Neural cell (in vitro differentiated cells): ENCODE data around the gene TMEM183A. TPM values are rescaled to one million over a fixed set of nuclear protein-coding genes. Genes with fewer than 3 reads are reported as not detected.

Source experiments
- H2AFZ ChIP-seq: fragments of 200-600, 300-800 bp; sonication (generic), shearing (Covaris generic); 2 replicates; pipeline ENCODE4 v1.6.0; 2014; ENCODE audit warnings: low read depth, mild to moderate bottlenecking, antibody characterized with exemption, low read length, moderate library complexity
- H3F3A ChIP-seq: fragments of 200-600 bp; shearing (Covaris generic); 2 replicates; pipeline ENCODE4 v1.6.1; 2016; ENCODE audit warnings: mild to moderate bottlenecking, moderate library complexity, mixed read lengths, antibody characterized with exemption, low read length; ENCODE audit not compliant: insufficient read depth, poor library complexity, severe bottlenecking
- H3K27ac ChIP-seq: fragments of 200-600, 300-800 bp; sonication (generic), shearing (Covaris generic); 2 replicates; pipeline ENCODE4 v1.5.1; 2014; ENCODE audit warnings: mild to moderate bottlenecking, low read length, moderate library complexity
- H3K27me3 ChIP-seq: fragments of 300-800, 200-600 bp; sonication (generic), shearing (Covaris generic); 2 replicates; pipeline ENCODE4 v1.6.0; 2014; ENCODE audit warnings: mild to moderate bottlenecking, low read depth, low read length, moderate library complexity; ENCODE audit not compliant: insufficient read depth
- H3K36me3 ChIP-seq: fragments of 300-800, 200-600 bp; sonication (generic), shearing (Covaris generic); 2 replicates; pipeline ENCODE4 v1.5.1; 2014; ENCODE audit warnings: mild to moderate bottlenecking, antibody characterized with exemption, low read length, moderate library complexity; ENCODE audit not compliant: insufficient read depth
- H3K4me2 ChIP-seq: fragments of 300-800, 200-600 bp; sonication (generic), shearing (Covaris generic); 2 replicates; pipeline ENCODE4 v1.6.0; 2014; ENCODE audit warnings: mild to moderate bottlenecking, low read length
- H3K4me3 ChIP-seq: fragments of 300-800, 200-600 bp; sonication (generic), shearing (Covaris generic); 2 replicates; pipeline ENCODE4 v1.5.1; 2014; ENCODE audit warnings: mild to moderate bottlenecking, low read length, moderate library complexity
- H3K79me2 ChIP-seq: fragments of 200-600 bp; shearing (Covaris generic); replicated peaks from 2 replicates; pipeline ENCODE4 v1.6.0; 2014; ENCODE audit warnings: mild to moderate bottlenecking, low read length, moderate library complexity; ENCODE audit not compliant: insufficient read depth
- H3K9ac ChIP-seq: fragments of 300-800, 200-600 bp; sonication (generic), shearing (Covaris generic); 2 replicates; pipeline ENCODE4 v1.6.1; 2016; ENCODE audit warnings: mild to moderate bottlenecking, low read length, mixed read lengths
- H3K9me2 ChIP-seq: fragments of 200-600 bp; shearing (Covaris generic); 2 replicates; pipeline ENCODE4 v1.6.1; 2016; ENCODE audit warnings: mild to moderate bottlenecking, low read length, mixed read lengths; ENCODE audit not compliant: insufficient read depth
- H3K9me3 ChIP-seq: fragments of 200-600, 300-800 bp; sonication (generic), shearing (Covaris generic); 2 replicates; pipeline ENCODE4 v1.6.1; 2016; ENCODE audit warnings: mild to moderate bottlenecking, mixed run types, low read length, moderate library complexity, mixed read lengths
- H4K20me1 ChIP-seq: fragments of 200-600 bp; shearing (Covaris generic); 2 replicates; pipeline ENCODE4 v1.6.1; 2016; ENCODE audit warnings: mild to moderate bottlenecking, mixed run types; ENCODE audit not compliant: insufficient read depth
- CTCF ChIP-seq: fragments of 450-650 bp; IDR thresholded peaks from 2 replicates; pipeline ENCODE4 v1.5.1; 2014; ENCODE audit warnings: antibody characterized with exemption, mild to moderate bottlenecking, moderate library complexity; ENCODE audit not compliant: poor library complexity, severe bottlenecking
- EP300 ChIP-seq: fragments of 450-650 bp; conservative IDR thresholded peaks from 2 replicates; pipeline ENCODE4 v1.6.1; 2014; ENCODE audit warnings: antibody characterized with exemption, mild to moderate bottlenecking, moderate library complexity; ENCODE audit not compliant: poor library complexity, severe bottlenecking
- EZH2 ChIP-seq: fragments of 200-600, 300-800 bp; shearing (Covaris generic), sonication (generic); IDR thresholded peaks from 2 replicates; pipeline ENCODE4 v1.6.1; 2014; ENCODE audit warnings: antibody characterized with exemption, low read length, borderline replicate concordance, mild to moderate bottlenecking; ENCODE audit not compliant: insufficient read depth, poor library complexity, severe bottlenecking
- MXI1 ChIP-seq: fragments of 450-650 bp; conservative IDR thresholded peaks from 2 replicates; pipeline ENCODE4 v1.6.1; 2014; ENCODE audit warnings: antibody characterized with exemption, mild to moderate bottlenecking; ENCODE audit not compliant: poor library complexity, severe bottlenecking
- POLR2AphosphoS5 ChIP-seq: IDR thresholded peaks from 2 replicates; pipeline ENCODE4 v1.6.1; 2012
- RAD21 ChIP-seq: fragments of 450-650 bp; conservative IDR thresholded peaks from 2 replicates; pipeline ENCODE4 v1.6.1; 2014; ENCODE audit warnings: antibody characterized with exemption, mild to moderate bottlenecking, moderate library complexity
- REST ChIP-seq: IDR thresholded peaks from 2 replicates; pipeline ENCODE4 v1.6.1; 2012; ENCODE audit warnings: borderline replicate concordance
- SMC3 ChIP-seq: fragments of 450-650 bp; conservative IDR thresholded peaks from 2 replicates; pipeline ENCODE4 v1.6.1; 2014; ENCODE audit warnings: antibody characterized with exemption, mild to moderate bottlenecking, moderate library complexity; ENCODE audit not compliant: poor library complexity
- TAF1 ChIP-seq: IDR thresholded peaks from 2 replicates; pipeline ENCODE4 v1.6.1; 2012; ENCODE audit warnings: low read depth
- polyA plus RNA-seq: library from polyadenylated mRNA; depleted of rRNA; stranded (reverse); fragments of >200 nt; gene quantifications from 2 replicates; pipeline ENCODE4 v1.2.3, GENCODE V29; 2014

Gene TMEM183A
- polyA plus RNA-seq, 1 donor from 2014 or later = 237 TPM

- Histone ChIP-seq H3K9me3 (no peaks in the 10 kb centered on the region), H3F3A (no peaks in the 10 kb centered on the region), H3K4me2 (no peak overlapping the region), H3K27ac (no peak overlapping the region), H3K27me3 (no peaks in the 10 kb centered on the region), H3K9me2 (no peaks in the 10 kb centered on the region), H3K79me2 (no peaks in the 10 kb centered on the region), H4K20me1 (no peaks in the 10 kb centered on the region), H3K4me3 (no peak overlapping the region), H2AFZ (no peak overlapping the region), H3K36me3 (no peaks in the 10 kb centered on the region), H3K9ac (no peak overlapping the region)
- no peak for TF ChIP-seq SMC3
- no peak for TF ChIP-seq TAF1
- TF ChIP-seq MXI1 = no peak
These were observed 30.5 kb downstream of the TMEM183A start for GRCh38 chr1:203037509-203038190.

GRCh38 chr1:203038217-203038741 is 31.1 kb downstream of the TMEM183A start:
- Histone ChIP-seq H4K20me1 (no peaks in the 10 kb centered on the region), H3K79me2 (no peaks in the 10 kb centered on the region), H3K36me3 (no peaks in the 10 kb centered on the region), H3K4me2 (no peak overlapping the region), H3F3A (no peaks in the 10 kb centered on the region), H2AFZ (no peak overlapping the region), H3K9ac (no peak overlapping the region), H3K9me2 (no peaks in the 10 kb centered on the region), H3K27me3 (no peaks in the 10 kb centered on the region), H3K4me3 (no peak overlapping the region), H3K27ac (no peak overlapping the region), H3K9me3 (no peaks in the 10 kb centered on the region)
- TF ChIP-seq TAF1 (no peak), SMC3 (no peak), EZH2 (no peak), REST (no peak), MXI1 (no peak), POLR2AphosphoS5 (no peak), EP300 (no peak), CTCF (no peak), RAD21 (no peak)
